Nephron progenitor cell (in vitro differentiated cells): ENCODE results near the gene PDE6H.

Experiments
- DNase-seq: peaks from one replicate; pipeline ENCODE4 v3.0.0; 2021
- H3K27ac Mint-ChIP-seq: 2 replicates; pipeline ENCODE4 v1.8.0; 2021; ENCODE audit warnings: mild to moderate bottlenecking, moderate library complexity, mixed read lengths
- H3K27me3 Mint-ChIP-seq: 2 replicates; pipeline ENCODE4 v1.8.0; 2021; ENCODE audit warnings: mild to moderate bottlenecking, low read depth, mixed read lengths; ENCODE audit not compliant: poor library complexity
- H3K36me3 Mint-ChIP-seq: 2 replicates; pipeline ENCODE4 v1.8.0; 2021; ENCODE audit warnings: low read depth, mixed read lengths
- H3K4me1 Mint-ChIP-seq: 2 replicates; pipeline ENCODE4 v1.8.0; 2021; ENCODE audit warnings: mixed read lengths
- H3K4me3 Mint-ChIP-seq: 2 replicates; pipeline ENCODE4 v1.8.0; 2021; ENCODE audit warnings: mild to moderate bottlenecking, moderate library complexity, mixed read lengths
- H3K9me3 Mint-ChIP-seq: 2 replicates; pipeline ENCODE4 v1.8.0; 2021; ENCODE audit warnings: mild to moderate bottlenecking, moderate library complexity, mixed read lengths
- CTCF ChIP-seq: fragments of 200-600 bp; sonication (generic); IDR thresholded peaks from 2 replicates; pipeline ENCODE4 v1.5.0; 2021; ENCODE audit warnings: antibody characterized with exemption

The PDE6H gene

GRCh38 chr12:14972816-14973215 lies at the start of gene PDE6H:
TSS of gene PDE6H (plus strand) at chr12:14973042. CDS start at chr12:14978013, 4,971 bp downstream.
- no peak for DNase-seq
- Mint-ChIP-seq H3K27ac (no peak within 1 kb of the TSS), H3K4me3 (no peak within 1 kb of the TSS), H3K4me1 (peaks cover 3% of the 10 kb centered on the region), H3K27me3 (peaks cover 4% of the 10 kb centered on the region), H3K9me3 (no peaks in the 10 kb centered on the region), H3K36me3 (no peaks in the 10 kb centered on the region)
- no peak for TF ChIP-seq CTCF

- no peak for TF ChIP-seq CTCF
- no peaks in the 10 kb centered on the region for H3K36me3 Mint-ChIP-seq
- no peak overlapping the region for H3K27ac Mint-ChIP-seq
Measured at GRCh38 chr12:14923944-14924343, 48.9 kb upstream of the PDE6H start.

GRCh38 chr12:14924541-14924940 lies 48.3 kb upstream of the PDE6H start:
- TF ChIP-seq CTCF = no peak
- Mint-ChIP-seq H3K9me3 (no peaks in the 10 kb centered on the region), H3K4me1 (peaks cover 8% of the 10 kb centered on the region), H3K36me3 (no peaks in the 10 kb centered on the region), H3K27me3 (peaks cover 3% of the 10 kb centered on the region), H3K4me3 (no peak overlapping the region), H3K27ac (no peak overlapping the region)
- DNase-seq = no peak

More at GRCh38 chr12:14923944-14924343, 48.9 kb upstream of the PDE6H start:
- Mint-ChIP-seq H3K4me3 (no peak overlapping the region), H3K9me3 (no peaks in the 10 kb centered on the region), H3K4me1 (peaks cover 4% of the 10 kb centered on the region), H3K27me3 (peaks cover 3% of the 10 kb centered on the region)
- no peak for DNase-seq

- no peaks in the 10 kb centered on the region for H3K36me3 Mint-ChIP-seq
- no peaks in the 10 kb centered on the region for H3K9me3 Mint-ChIP-seq
- no peak overlapping the region for H3K4me3 Mint-ChIP-seq
- no peak overlapping the region for H3K27ac Mint-ChIP-seq
- no peak for DNase-seq
- TF ChIP-seq CTCF = no peak
- H3K4me1 Mint-ChIP-seq = peaks cover 23% of the 10 kb centered on the region
- H3K27me3 Mint-ChIP-seq = peaks cover 3% of the 10 kb centered on the region
Measured at GRCh38 chr12:14927267-14927666, 45.6 kb upstream of the PDE6H start.

GRCh38 chr12:14928931-14929330 lies 43.9 kb upstream of the PDE6H start:
- H3K27ac Mint-ChIP-seq = no peak overlapping the region
- no peak overlapping the region for H3K4me3 Mint-ChIP-seq
- DNase-seq = no peak

More at GRCh38 chr12:14928931-14929330, 43.9 kb upstream of the PDE6H start:
- Mint-ChIP-seq H3K9me3 (no peaks in the 10 kb centered on the region), H3K4me1 (peaks cover 23% of the 10 kb centered on the region), H3K36me3 (no peaks in the 10 kb centered on the region), H3K27me3 (peaks cover 3% of the 10 kb centered on the region)
- no peak for TF ChIP-seq CTCF
